ENCODE measurements around the gene TIMP2.

The TIMP2 gene

DNA sequence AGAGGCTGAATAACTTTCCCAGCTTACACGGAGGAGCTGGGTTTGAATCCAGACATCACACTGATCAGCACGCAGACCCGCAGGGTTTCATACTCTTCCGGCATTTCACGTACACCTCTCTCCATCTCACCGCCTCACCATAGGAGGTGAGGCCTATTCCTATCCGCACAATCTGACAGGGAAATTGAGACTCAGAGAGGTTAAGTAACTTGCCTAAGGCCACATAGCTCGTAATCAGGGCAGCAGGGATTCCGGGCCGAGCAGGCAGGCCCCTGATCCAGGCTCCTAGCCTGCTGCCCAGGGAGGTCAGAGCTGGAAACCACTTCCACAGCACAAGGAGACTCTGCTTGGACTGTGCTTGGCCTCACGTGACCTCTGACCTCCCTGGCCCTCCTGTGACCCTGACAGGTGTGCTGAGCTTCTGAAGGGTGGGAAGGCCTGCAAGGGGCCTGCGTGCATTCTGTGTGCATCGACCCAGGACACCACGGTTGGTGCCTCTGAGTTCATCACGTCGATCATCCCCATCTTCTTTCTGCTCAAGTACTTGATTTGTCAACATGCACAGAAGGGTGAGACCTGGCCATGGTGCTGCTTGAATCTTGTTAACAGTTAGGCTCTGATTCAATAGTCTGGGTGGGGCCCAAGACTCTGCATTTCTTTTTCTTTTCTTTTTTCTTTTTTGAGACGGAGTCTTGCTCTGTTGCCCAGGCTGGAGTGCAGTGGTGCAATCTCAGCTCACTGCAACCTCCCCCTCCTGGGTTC, 26.9 kb downstream of the TIMP2 start:
- TF ChIP-seq, protein P1, sequence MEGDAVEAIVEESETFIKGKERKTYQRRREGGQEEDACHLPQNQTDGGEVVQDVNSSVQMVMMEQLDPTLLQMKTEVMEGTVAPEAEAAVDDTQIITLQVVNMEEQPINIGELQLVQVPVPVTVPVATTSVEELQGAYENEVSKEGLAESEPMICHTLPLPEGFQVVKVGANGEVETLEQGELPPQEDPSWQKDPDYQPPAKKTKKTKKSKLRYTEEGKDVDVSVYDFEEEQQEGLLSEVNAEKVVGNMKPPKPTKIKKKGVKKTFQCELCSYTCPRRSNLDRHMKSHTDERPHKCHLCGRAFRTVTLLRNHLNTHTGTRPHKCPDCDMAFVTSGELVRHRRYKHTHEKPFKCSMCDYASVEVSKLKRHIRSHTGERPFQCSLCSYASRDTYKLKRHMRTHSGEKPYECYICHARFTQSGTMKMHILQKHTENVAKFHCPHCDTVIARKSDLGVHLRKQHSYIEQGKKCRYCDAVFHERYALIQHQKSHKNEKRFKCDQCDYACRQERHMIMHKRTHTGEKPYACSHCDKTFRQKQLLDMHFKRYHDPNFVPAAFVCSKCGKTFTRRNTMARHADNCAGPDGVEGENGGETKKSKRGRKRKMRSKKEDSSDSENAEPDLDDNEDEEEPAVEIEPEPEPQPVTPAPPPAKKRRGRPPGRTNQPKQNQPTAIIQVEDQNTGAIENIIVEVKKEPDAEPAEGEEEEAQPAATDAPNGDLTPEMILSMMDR (IDR thresholded peaks at IDR 0.05; ENCODE audit: borderline replicate concordance, insufficient read depth, low read depth, low read length): no peak

DNA sequence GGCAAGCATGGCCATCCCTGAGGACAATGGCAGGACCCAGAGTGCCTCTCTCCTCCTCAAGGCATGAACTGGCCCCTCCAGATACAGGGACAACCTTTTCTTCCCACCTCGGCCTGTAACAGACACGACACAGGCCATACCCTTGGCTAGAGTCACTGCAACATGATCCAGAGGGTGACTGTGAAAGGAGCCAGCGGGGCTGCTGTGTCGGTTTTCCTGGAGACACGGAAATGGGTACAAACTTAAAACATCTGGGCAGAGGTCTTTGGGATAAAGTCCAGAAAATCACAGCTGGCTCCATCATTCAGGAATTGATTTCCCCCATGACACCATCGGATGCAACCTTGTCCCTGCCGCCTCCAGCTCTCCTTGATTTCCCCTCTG, 27.5 kb downstream of the TIMP2 start:
- H3K4me3 ChIP-seq (ENCODE audit: low read depth, low read length): no peak overlapping the region
- TF ChIP-seq, protein P1 (IDR thresholded peaks at IDR 0.05; ENCODE audit: borderline replicate concordance, insufficient read depth, low read depth, low read length): no peak

More for the DNA sequence above, 26.9 kb downstream of the TIMP2 start:
- no peak overlapping the region for H3K4me3 ChIP-seq (ENCODE audit: low read depth, low read length)

DNA sequence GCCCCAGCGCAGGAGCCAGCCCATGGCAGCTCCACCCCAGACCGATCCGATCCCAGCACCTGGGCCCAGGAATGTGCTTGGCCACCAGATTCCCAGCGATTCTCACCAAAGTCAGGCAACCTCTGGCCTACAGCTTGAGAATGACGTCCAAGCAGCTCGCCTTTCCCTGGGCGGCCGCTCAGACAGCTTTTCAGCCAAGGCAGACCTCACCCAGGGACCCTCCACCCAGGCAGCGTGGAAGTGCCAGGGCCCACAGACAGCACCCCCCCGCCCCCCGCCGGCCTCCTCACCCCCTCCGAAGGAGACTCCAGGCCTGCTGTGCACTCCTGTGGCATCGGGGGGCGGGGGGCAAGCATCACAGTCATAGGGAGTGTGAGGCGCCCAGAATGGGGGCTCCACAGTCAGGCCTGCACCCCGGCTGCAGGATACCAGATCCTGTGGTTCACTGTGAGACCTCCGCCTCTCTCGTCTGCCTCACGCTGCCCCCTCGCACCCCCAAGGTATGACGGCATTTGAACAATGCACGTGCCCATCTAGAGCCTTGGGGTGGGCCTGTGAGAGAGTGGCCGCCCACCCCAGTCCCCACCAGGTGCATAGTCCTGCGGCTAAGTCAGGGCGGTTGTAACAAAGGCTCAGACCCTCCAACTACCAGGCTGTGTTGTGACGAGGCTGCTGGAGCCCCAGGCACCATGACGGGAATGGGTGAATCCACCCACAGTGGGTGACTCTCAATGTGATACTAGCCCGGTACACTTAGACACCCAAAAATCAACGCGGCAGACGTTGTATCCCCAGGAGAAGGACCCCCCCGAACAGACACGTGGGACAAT, 28.1 kb downstream of the TIMP2 start:
- TF ChIP-seq, protein P1 (IDR thresholded peaks at IDR 0.05; ENCODE audit: borderline replicate concordance, insufficient read depth, low read depth, low read length): no peak
- H3K4me3 ChIP-seq (ENCODE audit: low read depth, low read length): no peak overlapping the region

DNA sequence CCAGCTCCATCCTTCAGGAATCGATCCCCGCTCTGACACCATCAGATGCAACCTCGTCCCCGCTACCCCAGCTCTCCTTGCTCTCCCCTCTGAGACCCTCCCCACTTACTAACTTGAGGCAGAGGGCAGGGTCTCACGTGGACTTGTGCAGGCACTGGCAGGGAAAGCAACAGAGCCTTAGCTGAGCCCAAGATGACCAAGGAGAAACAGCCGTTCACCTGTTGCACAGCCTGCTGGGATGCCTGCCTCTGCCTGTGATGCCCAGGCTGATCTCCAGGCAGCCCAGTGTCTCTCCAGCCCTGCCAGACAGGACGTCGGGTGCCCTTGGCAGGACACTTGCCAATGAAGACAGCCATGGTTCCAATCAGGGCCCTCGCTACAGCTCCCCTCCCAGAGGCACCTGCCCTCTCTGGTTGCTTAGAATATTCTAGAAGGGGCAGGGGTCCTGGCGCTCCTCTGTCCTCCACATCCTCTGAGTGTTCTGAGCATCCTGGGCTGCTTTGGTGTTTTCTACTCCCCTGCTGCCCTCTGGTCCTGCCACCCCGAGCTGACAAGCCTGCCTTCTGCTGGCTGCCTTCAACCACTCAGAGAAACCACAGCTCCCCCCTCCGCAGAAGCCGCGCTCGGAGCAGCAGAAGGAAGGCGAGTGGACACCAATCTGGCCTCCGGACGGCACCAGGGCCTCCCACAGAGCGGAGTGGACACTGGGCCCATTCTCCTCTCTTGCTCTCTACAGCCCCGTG, 28.9 kb downstream of the TIMP2 start:
- TF ChIP-seq, protein P1 (IDR thresholded peaks at IDR 0.05; ENCODE audit: borderline replicate concordance, insufficient read depth, low read depth, low read length): no peak
- H3K4me3 ChIP-seq (ENCODE audit: low read depth, low read length): no peak overlapping the region

DNA sequence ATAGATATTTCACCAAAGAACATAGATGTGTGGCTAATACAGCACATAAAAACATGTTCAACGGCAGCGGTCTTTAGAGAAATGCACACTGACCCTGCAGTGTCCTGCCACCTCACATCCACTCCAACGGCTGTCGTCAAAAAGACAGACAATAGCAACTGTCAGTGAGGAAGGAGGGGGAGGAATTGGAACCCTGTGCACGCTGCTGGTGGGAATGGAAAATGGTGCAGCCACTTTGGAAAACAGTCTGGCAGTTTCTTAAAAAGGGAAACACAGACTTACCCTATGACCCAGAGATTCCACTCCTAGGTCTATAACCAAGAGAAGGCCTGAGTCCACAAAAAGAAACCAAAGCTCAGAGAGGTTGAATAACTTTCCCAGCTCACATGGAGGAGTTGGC, 29.9 kb downstream of the TIMP2 start:
- TF ChIP-seq, protein P1 (IDR thresholded peaks at IDR 0.05; ENCODE audit: borderline replicate concordance, insufficient read depth, low read depth, low read length): no peak
- H3K4me3 ChIP-seq (ENCODE audit: low read depth, low read length): no peak overlapping the region

DNA sequence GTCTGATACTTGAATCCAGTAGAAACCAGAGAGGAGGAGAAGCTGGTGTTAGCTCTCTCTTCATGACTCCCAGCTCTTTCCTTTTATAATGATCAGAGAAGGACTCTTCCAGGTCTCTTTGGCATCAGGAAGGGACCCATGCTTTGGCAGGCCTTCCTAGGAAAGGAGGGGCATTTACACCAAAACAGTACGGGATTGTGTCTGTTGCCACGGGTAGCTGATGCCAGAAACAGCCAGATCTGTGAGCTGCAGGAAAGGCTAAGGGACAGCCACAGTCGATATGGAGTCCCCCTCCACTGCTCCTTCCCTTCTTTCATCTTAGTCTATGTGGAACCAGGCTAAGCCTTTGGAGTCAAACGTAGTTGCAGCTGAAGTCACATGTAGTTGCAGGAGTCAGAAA, 31.5 kb downstream of the TIMP2 start:
- TF ChIP-seq, protein P1 (IDR thresholded peaks at IDR 0.05; ENCODE audit: borderline replicate concordance, insufficient read depth, low read depth, low read length): no peak
- no peak overlapping the region for H3K4me3 ChIP-seq (ENCODE audit: low read depth, low read length)

Data from GM12875 (cell line).